ENCODE data around the gene TAF1L. TPM values are rescaled to one million over a fixed set of nuclear protein-coding genes. Genes with fewer than 3 reads are reported as not detected.
"Not testable (repeated sequence)": the region's sequence is repeated elsewhere in the genome, so short reads cannot be mapped to it uniquely, and the experiment has no call there.

TAF1L gene
- total RNA-seq, 4 donors from 2014 or later = not detected

GRCh38 chr9:32618261-32618660 is 17.2 kb downstream of the TAF1L start:
- Histone ChIP-seq H3K4me3 (no peak overlapping the region), H3K27me3 (peaks cover 7% of the 10 kb centered on the region), H3K4me1 (no peaks in the 10 kb centered on the region), H3K36me3 (no peaks in the 10 kb centered on the region), H3K9me3 (no peaks in the 10 kb centered on the region), H3K27ac (no peak overlapping the region)
- TF ChIP-seq EP300 (IDR thresholded peaks at IDR 0.05; ENCODE audit: low read depth) (no peak), POLR2AphosphoS5 (IDR thresholded peaks at IDR 0.05) (no peak)
- in situ Hi-C loops (cut with MboI; ENCODE audit: low pct_ligation_motif_present in 1 of 4, low pct_unique_long_range_greater_than_20kb in 1 of 4, low sequenced_read_pairs in 3 of 4) (no loop called here), intact Hi-C loops (cut with DNase I; ENCODE audit: low total_unique reads) (no loop called here)
- 50 to 68% methylated on average over 3 to 5 of the region's 5 CpGs for WGBS, 2 donors (ENCODE audit: low coverage in 1 of 2)
- DNase-seq = no peak

GRCh38 chr9:32606811-32607210 is 28.7 kb downstream of the TAF1L start:
- WGBS, 2 donors (ENCODE audit: low coverage in 1 of 2) = 66 to 73% methylated on average over 2 of the region's 2 CpGs
- intact Hi-C loops (cut with DNase I; ENCODE audit: low total_unique reads) (no loop called here), in situ Hi-C loops (cut with MboI; ENCODE audit: low pct_ligation_motif_present in 1 of 4, low pct_unique_long_range_greater_than_20kb in 1 of 4, low sequenced_read_pairs in 3 of 4) (no loop called here)
- Histone ChIP-seq H3K4me1 (no peaks in the 10 kb centered on the region), H3K9me3 (no peaks in the 10 kb centered on the region), H3K36me3 (no peaks in the 10 kb centered on the region), H3K27ac (no peak overlapping the region), H3K4me3 (no peak overlapping the region), H3K27me3 (no peaks in the 10 kb centered on the region)
- TF ChIP-seq POLR2A (IDR thresholded peaks at IDR 0.05) = no peak
- TF ChIP-seq POLR2AphosphoS5 (IDR thresholded peaks at IDR 0.05) = no peak
- TF ChIP-seq CTCF (IDR thresholded peaks at IDR 0.05) = no peak
- no peak for TF ChIP-seq EP300 (IDR thresholded peaks at IDR 0.05; ENCODE audit: low read depth)
- no peak for DNase-seq

DNA sequence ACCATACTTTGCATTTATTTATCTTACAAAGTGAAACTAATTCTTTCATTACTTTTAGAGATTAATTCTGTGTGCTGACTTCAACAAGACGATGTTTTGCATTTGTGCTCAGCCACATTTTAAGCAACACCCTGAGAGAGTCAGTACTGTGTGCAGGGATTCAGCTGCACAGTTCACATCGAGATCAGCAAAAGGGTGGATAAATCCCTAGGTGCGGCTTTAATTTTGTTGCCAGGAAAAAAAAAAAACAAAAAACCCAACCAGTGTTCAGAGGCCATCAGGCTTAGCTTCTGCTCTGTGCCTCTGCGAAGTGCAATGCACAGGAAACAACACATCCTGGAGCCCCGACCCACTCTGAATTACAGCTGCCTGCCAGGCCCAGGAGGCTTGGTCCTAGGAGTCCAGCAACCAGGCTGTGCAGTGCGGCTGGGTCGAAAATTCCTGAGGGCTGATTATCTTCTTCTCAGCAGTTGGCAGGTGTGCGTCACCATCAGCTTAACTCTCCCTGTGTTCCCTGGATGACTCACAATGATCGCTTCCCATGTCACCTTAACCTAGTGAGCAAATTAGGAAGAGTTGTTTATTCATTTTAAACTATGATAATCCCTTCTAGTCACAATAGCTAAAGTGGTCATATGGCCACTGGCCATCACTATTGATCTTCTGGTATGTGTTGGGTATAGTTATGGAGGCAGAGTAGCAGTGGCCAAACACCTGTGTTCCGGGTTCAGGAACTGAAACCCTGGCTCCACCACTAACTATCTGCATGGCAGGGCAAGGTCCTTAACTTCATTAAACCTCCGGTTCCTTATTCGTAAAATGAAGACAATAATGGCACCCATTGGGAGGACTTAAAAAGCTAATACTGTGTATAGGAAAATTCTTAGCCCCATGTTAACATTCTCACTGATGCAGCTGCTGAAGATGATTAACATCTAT is 31.3 kb downstream of the TAF1L start:
- H3K4me1 ChIP-seq = no peaks in the 10 kb centered on the region
- intact Hi-C loops (cut with DNase I; ENCODE audit: low total_unique reads) (no loop called here), in situ Hi-C loops (cut with MboI; ENCODE audit: low pct_ligation_motif_present in 1 of 4, low pct_unique_long_range_greater_than_20kb in 1 of 4, low sequenced_read_pairs in 3 of 4) (no loop called here)
- no peaks in the 10 kb centered on the region for H3K27me3 ChIP-seq
- DNase-seq = no peak
- H3K9me3 ChIP-seq = no peaks in the 10 kb centered on the region
- H3K4me3 ChIP-seq = no peak overlapping the region
- WGBS, 2 donors (ENCODE audit: low coverage in 1 of 2) = 67 to 70% methylated on average over 5 to 10 of the region's 12 CpGs
- H3K36me3 ChIP-seq = no peaks in the 10 kb centered on the region
- TF ChIP-seq EP300 (IDR thresholded peaks at IDR 0.05; ENCODE audit: low read depth) = no peak
- no peak for TF ChIP-seq POLR2AphosphoS5 (IDR thresholded peaks at IDR 0.05)
- no peak for TF ChIP-seq POLR2A (IDR thresholded peaks at IDR 0.05)
- TF ChIP-seq CTCF (IDR thresholded peaks at IDR 0.05) = no peak
- H3K27ac ChIP-seq = no peak overlapping the region

DNA sequence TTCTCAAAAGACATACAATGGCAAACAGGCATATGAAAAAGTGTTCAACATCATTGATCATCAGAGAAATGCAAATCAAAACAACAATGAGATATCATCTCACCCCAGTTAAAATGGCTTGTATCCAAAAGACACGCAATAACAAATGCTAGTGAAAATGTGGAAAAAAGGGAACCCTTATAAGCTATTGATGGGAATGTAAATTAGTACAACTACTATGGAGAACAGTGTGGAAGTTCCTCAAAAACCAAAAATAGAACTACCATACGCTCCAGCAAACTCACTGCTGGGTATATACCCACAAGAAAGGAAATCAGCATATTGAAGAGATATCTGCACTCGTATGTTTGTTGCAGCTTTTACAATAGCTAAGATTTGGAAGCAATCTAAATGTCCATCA is 36.4 kb downstream of the TAF1L start:
- H3K27ac ChIP-seq; intact Hi-C loops (cut with DNase I; ENCODE audit: low total_unique reads): not testable (repeated sequence)
- in situ Hi-C loops (cut with MboI; ENCODE audit: low pct_ligation_motif_present in 1 of 4, low pct_unique_long_range_greater_than_20kb in 1 of 4, low sequenced_read_pairs in 3 of 4) = loop anchor here in 1 of 4 donors (25.0 kb wide), 1 partner anchor 363 kb away; no protein-coding TSS in a partner anchor

GRCh38 chr9:32596936-32597335 is 38.5 kb downstream of the TAF1L start:
- intact Hi-C loops (cut with DNase I; ENCODE audit: low total_unique reads) (no loop called here), in situ Hi-C loops (cut with MboI; ENCODE audit: low pct_ligation_motif_present in 1 of 4, low pct_unique_long_range_greater_than_20kb in 1 of 4, low sequenced_read_pairs in 3 of 4) (loop anchor here in 1 of 4 donors (25.0 kb wide), 1 partner anchor 365 kb away; no protein-coding TSS in a partner anchor)
- TF ChIP-seq POLR2AphosphoS5 (IDR thresholded peaks at IDR 0.05) (no peak), EP300 (IDR thresholded peaks at IDR 0.05; ENCODE audit: low read depth) (no peak), CTCF (IDR thresholded peaks at IDR 0.05) (no peak), POLR2A (IDR thresholded peaks at IDR 0.05) (no peak)
- Histone ChIP-seq H3K27ac (no peak overlapping the region), H3K9me3 (no peaks in the 10 kb centered on the region), H3K4me1 (no peaks in the 10 kb centered on the region), H3K27me3 (no peaks in the 10 kb centered on the region), H3K4me3 (no peak overlapping the region), H3K36me3 (no peaks in the 10 kb centered on the region)
- DNase-seq = no peak

More for the DNA sequence above, 36.4 kb downstream of the TAF1L start:
- not testable (repeated sequence) for H3K4me1 ChIP-seq, H3K4me3 ChIP-seq, H3K27me3 ChIP-seq, DNase-seq, H3K9me3 ChIP-seq, H3K36me3 ChIP-seq
- WGBS, 2 donors (ENCODE audit: low coverage in 1 of 2) = 64 to 76% methylated on average over 3 of the region's 3 CpGs
